NCI-H226 (cell line): ENCODE measurements around the gene SLC8A1.
"Not testable (repeated sequence)": the region's sequence is repeated elsewhere in the genome, so short reads cannot be mapped to it uniquely, and the experiment has no call there.

Experiments used
- DNase-seq: peaks from one replicate; pipeline ENCODE4 v3.0.0-alpha.2; 2015

Gene SLC8A1

DNA sequence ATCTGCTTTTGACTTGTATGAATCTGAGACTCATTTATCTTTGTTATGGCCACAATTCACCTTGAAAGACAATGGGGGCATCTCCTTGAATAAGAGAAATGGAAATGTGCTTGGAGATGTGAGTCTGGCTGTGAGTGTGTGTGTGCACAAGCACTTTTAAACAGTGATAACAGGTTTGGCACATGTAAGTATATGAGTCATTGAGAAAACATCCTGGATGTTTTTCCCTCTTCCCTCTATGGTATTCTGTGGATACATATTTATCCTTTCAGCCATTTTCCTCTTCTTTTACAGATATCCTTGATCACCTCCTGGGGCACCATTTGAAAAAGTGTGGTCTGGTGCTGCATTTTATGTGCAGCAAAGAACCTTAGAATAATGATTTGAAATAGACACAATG is 355.5 kb downstream of the SLC8A1 start:
- DNase-seq: peak; percentile 80

- peak; percentile 46 for DNase-seq
Measured at GRCh38 chr2:40095000-40095399, 356.9 kb downstream of the SLC8A1 start.

DNA sequence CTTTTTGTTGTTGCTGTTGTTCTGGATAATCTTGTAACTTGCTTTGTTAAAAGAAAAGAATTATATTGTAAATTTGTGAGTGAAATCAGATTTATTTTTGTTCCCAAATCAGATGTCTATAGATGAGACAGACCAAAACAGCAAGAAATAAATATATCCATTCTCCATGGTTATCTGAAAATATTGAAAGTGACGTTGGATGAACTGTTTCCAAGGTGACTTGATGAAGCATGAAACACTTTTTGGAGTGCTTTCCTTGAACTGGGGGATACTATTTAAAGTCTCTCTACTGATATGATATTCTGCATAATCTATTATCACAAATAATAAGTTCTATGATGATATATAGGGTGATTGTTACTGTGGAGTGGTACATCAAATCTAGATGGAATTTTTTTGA is 357.4 kb downstream of the SLC8A1 start:
- DNase-seq: no peak

DNA sequence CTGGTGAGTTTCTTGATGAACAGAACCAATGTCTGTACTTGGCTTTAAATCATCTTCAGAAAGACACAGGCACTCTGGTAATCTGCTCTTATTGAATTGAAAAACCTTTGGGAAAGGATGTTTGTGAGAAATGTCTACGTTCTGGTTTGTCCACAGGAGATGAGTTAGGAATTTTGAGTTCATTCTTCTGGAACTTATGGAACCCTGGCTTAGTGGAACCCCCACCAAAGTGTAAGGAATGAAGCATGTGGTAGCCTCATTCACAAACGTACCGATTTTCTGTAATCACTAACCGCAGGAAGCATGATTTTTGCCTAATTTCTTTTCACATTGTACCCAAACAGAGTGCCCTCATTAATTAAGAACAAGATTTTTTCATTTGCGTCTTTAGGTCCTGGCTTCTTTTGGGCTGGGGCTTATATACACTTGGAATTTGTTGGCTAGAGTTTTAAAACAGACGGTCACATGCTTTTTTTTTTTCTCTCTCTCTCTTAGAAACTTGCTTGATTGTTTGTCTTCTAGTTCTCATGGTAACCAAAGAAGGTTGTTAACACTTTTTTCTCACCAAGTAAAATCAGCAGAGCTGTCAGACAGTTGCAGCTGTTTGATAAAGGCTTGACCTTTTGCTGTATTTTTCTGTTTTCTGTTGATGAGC is 358.7 kb downstream of the SLC8A1 start:
- peak; percentile 21 for DNase-seq

- no peak for DNase-seq
Measured at GRCh38 chr2:40090044-40090443, 361.8 kb downstream of the SLC8A1 start.

DNA sequence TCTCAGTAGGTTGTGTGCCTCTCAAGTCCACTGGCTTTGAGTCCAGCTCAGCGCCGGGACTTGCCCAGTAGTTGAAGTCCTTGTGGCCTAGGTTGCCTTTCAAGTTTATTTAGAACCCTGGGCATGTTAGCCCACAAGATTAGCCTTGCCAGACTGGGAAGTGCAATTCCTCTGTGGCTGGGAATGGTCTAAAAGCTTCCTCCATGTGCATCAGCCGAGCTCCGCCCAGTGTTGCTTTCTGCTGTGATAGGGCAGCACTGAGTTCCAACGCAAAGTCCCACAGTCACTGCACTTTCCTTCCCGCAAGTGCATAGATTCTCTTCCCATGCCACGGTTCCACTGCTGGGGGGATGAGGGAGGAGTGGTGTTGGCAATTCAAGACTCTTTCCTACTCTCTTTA is 364.0 kb downstream of the SLC8A1 start:
- DNase-seq: no peak

DNA sequence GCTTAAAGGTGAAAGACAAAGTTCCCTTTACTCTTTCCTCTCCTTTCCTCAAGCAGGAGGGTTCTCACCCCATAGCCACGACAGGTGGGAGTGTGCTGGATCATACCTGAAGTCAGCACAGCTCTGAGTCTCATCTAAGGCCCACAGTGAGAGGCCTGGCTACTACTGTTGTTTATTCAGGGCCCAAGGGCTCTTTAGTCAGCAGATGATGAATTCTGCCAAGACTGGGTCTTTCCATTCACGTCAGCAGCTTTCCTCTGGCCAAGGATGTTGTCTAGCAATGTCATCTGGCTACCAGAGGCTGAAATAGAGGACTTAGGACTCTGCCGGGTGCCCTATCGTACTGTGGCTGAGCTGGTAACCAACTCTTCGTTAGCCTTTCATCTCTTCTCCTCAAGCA is 364.5 kb downstream of the SLC8A1 start:
- no peak for DNase-seq

DNA sequence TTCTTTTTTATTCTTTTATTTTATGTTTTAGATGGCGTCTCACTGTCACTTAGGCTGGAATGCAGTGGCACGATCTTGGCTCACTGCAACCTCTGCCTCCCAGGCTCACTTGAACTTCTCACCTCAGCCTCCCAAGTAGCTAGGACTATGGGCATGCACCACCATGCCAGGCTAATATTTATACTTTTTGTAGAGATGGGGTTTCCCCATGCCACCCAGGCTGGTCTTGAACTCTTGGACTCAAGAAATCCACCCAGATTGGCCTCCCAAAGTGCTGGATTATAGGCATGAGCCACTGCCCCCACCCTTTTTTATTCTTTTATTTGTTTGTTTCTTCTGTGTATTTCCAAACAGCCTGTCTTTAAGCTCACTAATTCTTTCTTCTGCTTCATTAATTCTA is 366.1 kb downstream of the SLC8A1 start:
- no peak for DNase-seq

DNA sequence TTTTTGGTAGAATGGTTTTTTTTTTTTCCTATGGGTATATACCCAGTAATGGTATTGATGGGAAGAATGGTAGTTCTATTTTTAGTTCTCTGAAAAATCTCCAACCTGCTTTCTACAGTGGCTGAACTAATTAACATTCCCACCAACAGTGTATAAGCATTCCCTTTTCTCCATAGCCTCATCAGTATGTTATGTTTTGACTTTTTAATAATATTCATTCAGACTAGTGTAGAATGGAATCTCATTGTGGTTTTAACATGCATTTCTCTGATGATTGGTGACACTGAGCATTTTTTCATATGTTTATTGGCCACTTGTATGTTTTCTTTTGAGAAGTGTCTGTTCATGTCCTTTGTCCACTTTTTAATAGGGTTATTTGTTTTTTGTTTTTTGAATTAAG is 378.6 kb downstream of the SLC8A1 start:
- DNase-seq: not testable (repeated sequence)

DNA sequence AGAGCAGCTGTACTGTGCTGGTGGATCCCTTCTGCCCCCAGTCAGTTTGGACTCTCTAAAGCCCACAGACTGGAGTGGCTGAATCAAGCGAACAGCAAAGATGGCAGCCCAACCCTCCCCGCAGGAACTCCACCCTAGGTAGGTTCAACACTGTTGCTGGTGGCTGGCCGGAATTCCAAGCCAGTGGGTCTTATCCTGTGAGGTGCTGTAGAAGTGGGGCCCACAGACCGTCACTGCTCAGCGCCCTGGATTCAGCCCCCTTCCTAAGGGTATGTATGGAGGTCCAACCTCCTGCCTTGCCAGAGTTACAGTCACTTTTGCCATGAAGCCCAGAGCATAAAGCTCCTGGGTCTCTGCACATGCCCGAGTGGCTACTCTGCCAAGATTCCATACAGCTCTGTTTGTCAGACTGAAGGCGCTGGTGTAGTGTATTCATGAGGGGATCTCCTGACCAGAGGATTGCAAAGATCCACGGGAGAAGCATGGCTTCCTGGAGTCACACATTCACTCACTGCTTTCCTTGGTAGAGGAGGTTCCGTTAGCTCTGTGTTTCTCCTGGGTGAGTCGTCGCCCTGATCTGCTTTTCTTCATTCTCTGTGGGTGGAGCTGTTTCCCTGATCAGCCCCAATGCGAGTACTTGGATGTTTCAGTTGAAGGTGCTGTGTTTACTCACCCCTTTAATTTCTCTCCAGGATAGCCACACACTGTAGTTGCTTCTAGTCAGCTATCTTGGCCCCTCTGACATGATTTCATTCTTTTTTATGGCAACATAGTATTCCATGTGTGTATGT is 379.3 kb downstream of the SLC8A1 start:
- no peak for DNase-seq

- DNase-seq: no peak
Measured at GRCh38 chr2:40062381-40062780, 389.5 kb downstream of the SLC8A1 start.

GRCh38 chr2:40049781-40050180 is 402.1 kb downstream of the SLC8A1 start:
- no peak for DNase-seq

DNA sequence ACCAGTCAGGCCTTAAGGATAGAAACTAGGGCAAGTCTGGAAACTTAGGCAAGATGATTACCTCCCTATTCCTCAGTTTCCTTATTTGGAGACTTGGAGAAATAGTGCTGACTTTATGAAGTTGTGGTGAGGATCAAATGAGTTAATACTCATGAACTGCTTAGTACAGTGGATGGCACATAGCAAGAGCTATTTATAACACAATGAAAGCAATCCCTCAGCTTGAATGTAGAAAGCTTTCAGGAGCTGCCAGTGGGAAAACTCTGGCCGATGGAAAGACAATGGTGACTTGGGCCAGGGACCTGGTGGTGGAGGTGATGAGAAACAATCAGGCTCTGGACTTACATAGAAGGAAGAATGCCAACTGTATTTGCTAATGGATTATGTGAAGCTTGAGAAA is 403.4 kb downstream of the SLC8A1 start:
- DNase-seq: no peak

DNA sequence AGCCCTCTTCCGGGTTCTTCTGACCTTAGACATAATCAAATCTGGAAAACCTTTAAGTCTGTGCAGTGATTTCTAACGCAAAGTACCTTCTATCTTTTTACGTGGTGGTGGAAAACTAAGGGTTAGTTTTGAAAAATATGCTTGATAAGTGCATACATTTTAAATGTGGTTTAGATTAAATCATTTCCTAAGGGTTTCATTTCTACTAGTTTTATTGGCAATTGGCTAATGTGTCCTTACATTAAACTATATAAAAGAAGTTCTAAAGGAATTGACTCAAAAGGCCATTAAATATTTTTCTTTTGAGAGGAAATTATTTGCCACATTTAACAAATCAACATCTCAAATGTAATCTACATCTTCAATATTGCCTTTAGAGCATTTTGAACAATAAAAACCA is 404.5 kb downstream of the SLC8A1 start:
- no peak for DNase-seq
